GM19395 (cell line): ENCODE measurements around the gene ST6GAL1.
"Not testable (repeated sequence)": the region's sequence is repeated elsewhere in the genome, so short reads cannot be mapped to it uniquely, and the experiment has no call there.

Source experiments
- ATAC-seq: cut with Tn5 transposase; IDR thresholded peaks from one replicate; pipeline ENCODE4 v1.9.1; 2021; ENCODE audit warnings: mild to moderate bottlenecking, moderate library complexity; ENCODE audit not compliant: unreplicated experiment

The ST6GAL1 gene

GRCh38 chr3:186939536-186939935 lies 9.2 kb downstream of the ST6GAL1 start:
- no peak for ATAC-seq

- no peak for ATAC-seq
Observed at GRCh38 chr3:186940967-186941366, 10.6 kb downstream of the ST6GAL1 start.

- ATAC-seq = no peak
Observed at GRCh38 chr3:186942168-186942567, 11.8 kb downstream of the ST6GAL1 start.

GRCh38 chr3:186945255-186945823 lies 15.0 kb downstream of the ST6GAL1 start:
- no peak for ATAC-seq

- ATAC-seq = peak; percentile 94
Observed at GRCh38 chr3:186946756-186947375, 16.5 kb downstream of the ST6GAL1 start.

GRCh38 chr3:186949281-186949982 lies 19.1 kb downstream of the ST6GAL1 start:
- no peak for ATAC-seq

- ATAC-seq = no peak
Observed at GRCh38 chr3:186950402-186951093, 20.2 kb downstream of the ST6GAL1 start.

- ATAC-seq = no peak
Observed at GRCh38 chr3:186951640-186952552, 21.6 kb downstream of the ST6GAL1 start.

GRCh38 chr3:186953011-186953487 lies 22.7 kb downstream of the ST6GAL1 start:
- peak; percentile 72 for ATAC-seq

GRCh38 chr3:186953992-186954699 lies 23.8 kb downstream of the ST6GAL1 start:
- not testable (repeated sequence) for ATAC-seq

- no peak for ATAC-seq
Observed at GRCh38 chr3:186955898-186956696, 25.8 kb downstream of the ST6GAL1 start.

GRCh38 chr3:186959029-186959624 lies 28.8 kb downstream of the ST6GAL1 start:
- ATAC-seq = no peak

- no peak for ATAC-seq
Observed at GRCh38 chr3:186960347-186960746, 30.0 kb downstream of the ST6GAL1 start.

GRCh38 chr3:186962445-186962844 lies 32.1 kb downstream of the ST6GAL1 start:
- no peak for ATAC-seq

GRCh38 chr3:186963636-186964035 lies 33.3 kb downstream of the ST6GAL1 start:
- ATAC-seq = no peak

GRCh38 chr3:186964071-186964470 lies 33.7 kb downstream of the ST6GAL1 start:
- no peak for ATAC-seq

- no peak for ATAC-seq
Observed at GRCh38 chr3:186964616-186965015, 34.3 kb downstream of the ST6GAL1 start.

- ATAC-seq = peak; percentile 71
Observed at GRCh38 chr3:186965141-186965879, 35.0 kb downstream of the ST6GAL1 start.
